ENCODE data around the gene GPRIN3. TPM values are rescaled to one million over a fixed set of nuclear protein-coding genes. Genes with fewer than 3 reads are reported as not detected.

Gene GPRIN3
- total RNA-seq, 1 experiment from 2014 or later, result not detected

GRCh38 chr4:89338206-89338605 lies 30.6 kb upstream of the GPRIN3 start:
- TF ChIP-seq CTCF (IDR thresholded peaks at IDR 0.05; ENCODE audit: unreplicated experiment), result no peak
- H3K4me1 Mint-ChIP-seq (ENCODE audit: insufficient read depth, unreplicated experiment), result no peaks in the 10 kb centered on the region
- no peak overlapping the region for H3K4me3 Mint-ChIP-seq (ENCODE audit: unreplicated experiment)
- DNase-seq (ENCODE audit: unreplicated experiment), result no peak
- H3K27ac Mint-ChIP-seq (ENCODE audit: low read depth, unreplicated experiment), result no peak overlapping the region
- no TSS peak for BruUV-seq (replicated peaks)
- no peaks in the 10 kb centered on the region for H3K9me3 Mint-ChIP-seq (ENCODE audit: unreplicated experiment)
- ChIA-PET CTCF (no interaction called here), POLR2A (interaction anchor here (1.1 kb wide), 1 partner anchor 32 kb away, joined by 3 read pairs; no protein-coding TSS in a partner anchor)
- H3K36me3 Mint-ChIP-seq (ENCODE audit: insufficient read depth, unreplicated experiment), result no peaks in the 10 kb centered on the region
- intact Hi-C loops (cut with micrococcal nuclease), result no loop called here
- H3K27me3 Mint-ChIP-seq (ENCODE audit: insufficient read depth, unreplicated experiment), result no peaks in the 10 kb centered on the region

GRCh38 chr4:89337681-89338080 lies 30.1 kb upstream of the GPRIN3 start:
- no TSS peak for BruUV-seq (replicated peaks)
- POLR2A ChIA-PET, result interaction anchor here (1.1 kb wide), 1 partner anchor 33 kb away, joined by 3 read pairs; no protein-coding TSS in a partner anchor
- intact Hi-C loops (cut with micrococcal nuclease), result no loop called here
- Mint-ChIP-seq H3K27me3 (ENCODE audit: insufficient read depth, unreplicated experiment) (no peaks in the 10 kb centered on the region), H3K27ac (ENCODE audit: low read depth, unreplicated experiment) (no peak overlapping the region), H3K4me3 (ENCODE audit: unreplicated experiment) (no peak overlapping the region), H3K4me1 (ENCODE audit: insufficient read depth, unreplicated experiment) (no peaks in the 10 kb centered on the region), H3K9me3 (ENCODE audit: unreplicated experiment) (no peaks in the 10 kb centered on the region), H3K36me3 (ENCODE audit: insufficient read depth, unreplicated experiment) (no peaks in the 10 kb centered on the region)
- TF ChIP-seq CTCF (IDR thresholded peaks at IDR 0.05; ENCODE audit: unreplicated experiment), result no peak
- DNase-seq (ENCODE audit: unreplicated experiment), result no peak
- CTCF ChIA-PET, result no interaction called here

DNA sequence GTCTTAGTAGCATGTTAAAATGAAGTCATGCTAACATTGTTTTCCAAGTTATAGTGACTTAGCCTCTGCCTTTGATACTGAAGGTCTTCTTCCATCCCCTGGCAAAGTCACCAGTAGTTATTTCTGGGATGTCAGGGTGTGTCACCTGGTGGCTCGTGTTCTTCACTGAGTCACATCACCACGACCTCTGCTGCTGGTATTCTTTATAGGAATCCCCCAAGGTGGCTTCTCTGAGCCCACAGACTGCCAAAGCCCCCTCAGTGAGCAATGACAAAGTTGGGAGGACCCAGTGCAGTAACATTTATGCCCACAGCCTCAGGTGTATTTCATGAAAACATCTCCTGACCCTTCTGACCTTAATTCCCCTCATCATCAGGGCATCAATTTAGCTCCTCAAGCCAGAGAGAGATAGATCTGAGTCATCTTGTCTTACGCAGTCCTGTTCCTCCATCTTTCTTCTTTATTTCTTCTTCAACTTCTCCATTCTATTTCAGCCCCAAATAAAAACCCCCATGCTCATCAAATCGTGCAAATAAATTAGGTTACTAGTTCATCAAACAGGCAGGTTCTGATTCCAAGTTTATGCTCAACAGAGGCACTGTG lies 29.3 kb upstream of the GPRIN3 start:
- DNase-seq (ENCODE audit: unreplicated experiment), result no peak
- H3K27me3 Mint-ChIP-seq (ENCODE audit: insufficient read depth, unreplicated experiment), result no peaks in the 10 kb centered on the region
- H3K9me3 Mint-ChIP-seq (ENCODE audit: unreplicated experiment), result no peaks in the 10 kb centered on the region
- ChIA-PET POLR2A (no interaction called here), CTCF (no interaction called here)
- BruUV-seq (replicated peaks), result no TSS peak
- H3K27ac Mint-ChIP-seq (ENCODE audit: low read depth, unreplicated experiment), result no peak overlapping the region
- no peaks in the 10 kb centered on the region for H3K4me1 Mint-ChIP-seq (ENCODE audit: insufficient read depth, unreplicated experiment)
- intact Hi-C loops (cut with micrococcal nuclease), result no loop called here
- no peak for TF ChIP-seq CTCF (IDR thresholded peaks at IDR 0.05; ENCODE audit: unreplicated experiment)
- no peak overlapping the region for H3K4me3 Mint-ChIP-seq (ENCODE audit: unreplicated experiment)
- no peaks in the 10 kb centered on the region for H3K36me3 Mint-ChIP-seq (ENCODE audit: insufficient read depth, unreplicated experiment)

- Mint-ChIP-seq H3K36me3 (ENCODE audit: insufficient read depth, unreplicated experiment) (no peaks in the 10 kb centered on the region), H3K27ac (ENCODE audit: low read depth, unreplicated experiment) (no peak overlapping the region), H3K9me3 (ENCODE audit: unreplicated experiment) (no peaks in the 10 kb centered on the region), H3K27me3 (ENCODE audit: insufficient read depth, unreplicated experiment) (no peaks in the 10 kb centered on the region), H3K4me1 (ENCODE audit: insufficient read depth, unreplicated experiment) (no peaks in the 10 kb centered on the region), H3K4me3 (ENCODE audit: unreplicated experiment) (no peak overlapping the region)
- POLR2A ChIA-PET, result no interaction called here
- no TSS peak for BruUV-seq (replicated peaks)
- no peak for DNase-seq (ENCODE audit: unreplicated experiment)
- CTCF ChIA-PET, result no interaction called here
- intact Hi-C loops (cut with micrococcal nuclease), result no loop called here
- TF ChIP-seq CTCF (IDR thresholded peaks at IDR 0.05; ENCODE audit: unreplicated experiment), result no peak
Measured at GRCh38 chr4:89334830-89335229, 27.2 kb upstream of the GPRIN3 start.

All from MCF 10A (cell line).